Keratinocyte (primary cell): Measurements from ENCODE around the gene ITGB4. TPM values are rescaled to one million over a fixed set of nuclear protein-coding genes. Genes with fewer than 3 reads are reported as not detected.

ENCODE experiments used
- DNase-seq: peaks from one replicate; pipeline ENCODE4 v3.0.0-alpha.2; 2011; ENCODE audit warnings: low read depth, missing footprints, low spot score
- FAIRE-seq: peaks from 2 replicates; lab custom pipeline; 2011; peaks lifted over from hg19 to GRCh38; lab: Jason Lieb, UNC
- H2AFZ ChIP-seq: 2 replicates; pipeline ENCODE4 v1.6.0; 2012; ENCODE audit warnings: low read length, control low read depth, inconsistent platforms; ENCODE audit not compliant: control insufficient read depth
- H3K27ac ChIP-seq: 2 replicates; pipeline ENCODE4 v1.5.1; 2011; ENCODE audit warnings: low read length; ENCODE audit not compliant: control insufficient read depth, insufficient read depth
- H3K27me3 ChIP-seq: 3 replicates; pipeline ENCODE4 v1.6.0; 2011; ENCODE audit warnings: low read length; ENCODE audit not compliant: control insufficient read depth, insufficient read depth; ENCODE audit errors: extremely low read depth
- H3K36me3 ChIP-seq, 2 experiments: 2 replicates in 1 of 2; 3 replicates in 1 of 2; pipeline ENCODE4 v1.5.1; 2011; ENCODE audit warnings: low read length in 2 of 2, mild to moderate bottlenecking in 1 of 2; ENCODE audit not compliant: control insufficient read depth in 2 of 2, insufficient read depth in 2 of 2; ENCODE audit errors: extremely low read depth in 1 of 2
- H3K4me1 ChIP-seq: 3 replicates; pipeline ENCODE4 v1.5.1; 2011; ENCODE audit warnings: low read length; ENCODE audit not compliant: control insufficient read depth, insufficient read depth; ENCODE audit errors: extremely low read depth
- H3K4me2 ChIP-seq: 3 replicates; pipeline ENCODE4 v1.6.0; 2011; ENCODE audit warnings: low read depth, low read length; ENCODE audit not compliant: control insufficient read depth, insufficient read depth; ENCODE audit errors: extremely low read depth
- H3K4me3 ChIP-seq, 3 experiments: fragments of 200-600 bp in 1 of 3; sonication (generic) in 1 of 3; 2 replicates in 2 of 3; 3 replicates in 1 of 3; pipeline ENCODE4 v1.5.1; 2011 to 2016; ENCODE audit warnings: low read length in 3 of 3, mild to moderate bottlenecking in 3 of 3, control low read depth in 2 of 3, inconsistent platforms in 1 of 3, low read depth in 1 of 3, mixed read lengths in 1 of 3, mixed run types in 1 of 3, moderate library complexity in 1 of 3; ENCODE audit not compliant: control insufficient read depth in 2 of 3, insufficient read depth in 2 of 3; ENCODE audit errors: extremely low read depth in 1 of 3
- H3K79me2 ChIP-seq: 2 replicates; pipeline ENCODE4 v1.6.0; 2012; ENCODE audit warnings: low read length; ENCODE audit not compliant: control insufficient read depth, insufficient read depth
- H3K9ac ChIP-seq: 3 replicates; pipeline ENCODE4 v1.6.0; 2011; ENCODE audit warnings: low read length; ENCODE audit not compliant: control insufficient read depth, insufficient read depth; ENCODE audit errors: extremely low read depth
- H3K9me1 ChIP-seq: 3 replicates; pipeline ENCODE4 v1.6.0; 2011; ENCODE audit warnings: low read length; ENCODE audit not compliant: control insufficient read depth, insufficient read depth; ENCODE audit errors: extremely low read depth
- H3K9me3 ChIP-seq: 2 replicates; pipeline ENCODE4 v1.5.1; 2012; ENCODE audit warnings: low read depth, low read length; ENCODE audit not compliant: control insufficient read depth
- H4K20me1 ChIP-seq: 3 replicates; pipeline ENCODE4 v1.6.0; 2011; ENCODE audit warnings: low read length; ENCODE audit not compliant: control insufficient read depth, insufficient read depth; ENCODE audit errors: extremely low read depth
- EZH2 ChIP-seq: IDR thresholded peaks from one replicate; pipeline ENCODE4 v1.6.1; 2012; ENCODE audit warnings: inconsistent platforms, mild to moderate bottlenecking, low read length, moderate library complexity
- dilution Hi-C: fragments of 300-500 bp; cut with MboI; formaldehyde crosslinking; loops from one replicate; pipeline ENCODE4 v1.7.0; 2020; ENCODE audit warnings: low sequenced_read_pairs; ENCODE audit not compliant: extremely low pct_ligation_motif_present
- polyA plus RNA-seq, 5 experiments: library from polyadenylated mRNA; depleted of rRNA in 3 of 5; stranded (reverse) in 3 of 5; stranded (forward) in 1 of 5; unstranded in 1 of 5; fragments of >200 nt; gene quantifications; 1 replicate in 1 of 5; 2 replicates in 3 of 5; 3 replicates in 1 of 5; pipeline versions ENCODE4 v1.2.1 to v1.2.3, GENCODE V29; 2011 to 2012; ENCODE audit warnings: missing spikeins in 2 of 5, low read depth in 1 of 5, low replicate concordance in 1 of 5
- TF ChIP-seq, protein P1 (sequence below), 3 experiments: IDR thresholded peaks in 1 of 3; conservative IDR thresholded peaks in 1 of 3; optimal IDR thresholded peaks in 1 of 3; 2 replicates in 2 of 3; 3 replicates in 1 of 3; pipeline versions ENCODE3 to v1.5.1; 2011; ENCODE audit warnings: low read length in 3 of 3, mild to moderate bottlenecking in 3 of 3, moderate library complexity in 2 of 3, control low read depth in 1 of 3, inconsistent platforms in 1 of 3; ENCODE audit not compliant: insufficient read depth in 2 of 3; ENCODE audit errors: extremely low read depth in 1 of 3

ITGB4 gene
- polyA plus RNA-seq, 1 donor (not counting 4 experiments of a cell fraction or from before 2014, with no cell fraction given) = 761 TPM

DNA sequence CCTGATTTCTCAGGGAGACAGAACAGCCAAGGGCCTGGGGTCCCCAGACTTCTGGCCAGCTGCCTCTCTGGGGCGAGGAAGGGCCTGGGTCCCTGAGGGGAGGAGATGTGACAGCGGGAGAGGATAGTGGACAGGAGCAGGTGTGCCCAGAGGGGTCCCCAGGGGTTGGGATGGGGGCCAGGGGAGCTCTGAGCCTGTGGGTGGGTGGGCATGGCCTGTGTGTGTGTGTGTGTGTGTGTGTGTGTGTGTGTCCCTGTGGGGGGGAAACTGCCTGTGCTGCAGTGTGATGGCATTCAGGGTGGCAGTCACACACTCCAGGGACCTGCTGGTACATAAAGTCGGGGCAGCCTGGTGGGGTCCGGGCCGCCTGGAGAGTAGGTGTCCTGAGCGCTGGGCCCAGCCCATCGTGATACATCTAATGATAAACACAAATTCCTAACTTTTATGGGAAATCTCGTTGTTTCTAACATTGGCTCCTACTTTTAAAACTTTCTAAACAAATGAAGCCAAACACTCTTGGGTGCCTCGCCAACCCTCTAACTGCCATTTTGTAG is 1.4 kb downstream of the ITGB4 start:
- peaks cover 33% of the 10 kb centered on the region for H3K4me1 ChIP-seq
- peak overlapping the region; percentile 93 for H3K4me2 ChIP-seq
- peaks cover 62% of the 10 kb centered on the region for H3K79me2 ChIP-seq
- peak overlapping the region; percentile 93 to 100 (median 100) for H3K4me3 ChIP-seq
- peak overlapping the region; percentile 94 for H3K27ac ChIP-seq
- H3K9ac ChIP-seq = peak overlapping the region; percentile 98
- dilution Hi-C loops = loop anchor here (10.0 kb wide), 1 partner anchor 48 kb away; no protein-coding TSS in a partner anchor
- DNase-seq (no peak), FAIRE-seq (no peak)
- peaks cover 24 to 52% of the 10 kb centered on the region in 2 experiments for H3K36me3 ChIP-seq
- no peaks in the 10 kb centered on the region for H3K9me1 ChIP-seq
- H2AFZ ChIP-seq = no peak overlapping the region
- H4K20me1 ChIP-seq = peaks cover 33% of the 10 kb centered on the region
- TF ChIP-seq, protein P1, sequence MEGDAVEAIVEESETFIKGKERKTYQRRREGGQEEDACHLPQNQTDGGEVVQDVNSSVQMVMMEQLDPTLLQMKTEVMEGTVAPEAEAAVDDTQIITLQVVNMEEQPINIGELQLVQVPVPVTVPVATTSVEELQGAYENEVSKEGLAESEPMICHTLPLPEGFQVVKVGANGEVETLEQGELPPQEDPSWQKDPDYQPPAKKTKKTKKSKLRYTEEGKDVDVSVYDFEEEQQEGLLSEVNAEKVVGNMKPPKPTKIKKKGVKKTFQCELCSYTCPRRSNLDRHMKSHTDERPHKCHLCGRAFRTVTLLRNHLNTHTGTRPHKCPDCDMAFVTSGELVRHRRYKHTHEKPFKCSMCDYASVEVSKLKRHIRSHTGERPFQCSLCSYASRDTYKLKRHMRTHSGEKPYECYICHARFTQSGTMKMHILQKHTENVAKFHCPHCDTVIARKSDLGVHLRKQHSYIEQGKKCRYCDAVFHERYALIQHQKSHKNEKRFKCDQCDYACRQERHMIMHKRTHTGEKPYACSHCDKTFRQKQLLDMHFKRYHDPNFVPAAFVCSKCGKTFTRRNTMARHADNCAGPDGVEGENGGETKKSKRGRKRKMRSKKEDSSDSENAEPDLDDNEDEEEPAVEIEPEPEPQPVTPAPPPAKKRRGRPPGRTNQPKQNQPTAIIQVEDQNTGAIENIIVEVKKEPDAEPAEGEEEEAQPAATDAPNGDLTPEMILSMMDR (optimal IDR thresholded peaks at IDR 0.05 in 1 of 3, IDR thresholded peaks at IDR 0.05 in 1 of 3, conservative IDR thresholded peaks at IDR 0.05 in 1 of 3; ENCODE audit: extremely low read depth in 1 of 3, insufficient read depth in 2 of 3, low read length in 3 of 3) = no peak
- no peak for TF ChIP-seq EZH2
- no peaks in the 10 kb centered on the region for H3K27me3 ChIP-seq
- no peaks in the 10 kb centered on the region for H3K9me3 ChIP-seq

DNA sequence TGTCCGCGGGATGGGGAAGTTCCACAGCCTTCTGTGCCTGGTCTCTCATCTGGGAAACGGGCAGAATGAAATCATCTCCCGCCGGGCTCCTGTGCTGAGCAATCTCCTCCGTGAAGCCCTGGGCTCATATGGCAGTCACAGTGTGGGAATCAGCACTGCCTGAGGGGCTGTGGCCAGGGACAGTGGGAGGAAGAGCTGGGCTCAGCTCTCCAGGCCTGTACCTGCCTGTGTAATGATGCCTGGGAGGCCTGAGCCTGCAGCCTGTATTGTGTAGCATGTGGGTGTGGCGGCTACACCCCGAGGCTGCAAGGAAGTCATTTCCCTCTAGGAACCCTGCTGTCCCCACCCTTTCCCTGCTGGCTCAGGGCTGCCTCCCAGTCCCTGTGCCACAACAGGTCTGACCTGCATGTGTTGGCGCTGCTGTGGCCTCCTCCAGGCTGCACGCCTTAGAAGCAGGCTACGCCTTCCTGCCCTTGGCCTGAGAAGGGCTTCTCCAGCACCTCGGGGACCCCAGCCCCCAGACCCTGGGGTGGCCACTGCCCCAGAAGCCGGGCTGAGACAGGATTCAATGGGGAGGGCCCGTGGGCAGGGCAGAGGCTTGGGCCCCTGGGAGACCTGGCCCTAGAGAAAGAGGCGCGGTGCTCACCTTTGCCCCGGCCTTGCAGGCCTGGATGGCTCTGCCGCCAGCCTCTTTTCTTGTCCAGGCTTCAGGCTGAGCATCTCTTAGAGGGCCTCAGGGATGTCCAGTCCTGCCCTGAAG is 2.1 kb downstream of the ITGB4 start:
- peaks cover 40% of the 10 kb centered on the region for H4K20me1 ChIP-seq
- H3K4me2 ChIP-seq = peak overlapping the region; percentile 93
- DNase-seq = no peak
- no peaks in the 10 kb centered on the region for H3K9me3 ChIP-seq
- H3K4me3 ChIP-seq = peak overlapping the region; percentile 93 to 100 (median 100)
- H3K9ac ChIP-seq = peak overlapping the region; percentile 98
- peak; percentile 9 for FAIRE-seq
- H3K4me1 ChIP-seq = peaks cover 33% of the 10 kb centered on the region
- no peak overlapping the region for H2AFZ ChIP-seq
- TF ChIP-seq, protein P1 (optimal IDR thresholded peaks at IDR 0.05 in 1 of 3, IDR thresholded peaks at IDR 0.05 in 1 of 3, conservative IDR thresholded peaks at IDR 0.05 in 1 of 3; ENCODE audit: extremely low read depth in 1 of 3, insufficient read depth in 2 of 3, low read length in 3 of 3) = no peak
- no peak for TF ChIP-seq EZH2
- peaks cover 69% of the 10 kb centered on the region for H3K79me2 ChIP-seq
- dilution Hi-C loops = loop anchor here (10.0 kb wide), 1 partner anchor 49 kb away; no protein-coding TSS in a partner anchor
- H3K27ac ChIP-seq = peak overlapping the region; percentile 94
- no peaks in the 10 kb centered on the region for H3K27me3 ChIP-seq
- peaks cover 29 to 58% of the 10 kb centered on the region in 2 experiments for H3K36me3 ChIP-seq
- H3K9me1 ChIP-seq = no peaks in the 10 kb centered on the region
